Heart right ventricle (tissue), 16 donors: ENCODE data around the gene SLC2A10. TPM values are rescaled to one million over a fixed set of nuclear protein-coding genes. Genes with fewer than 3 reads are reported as not detected.

ENCODE experiments used
- ATAC-seq, 8 donors: fragments of 200-7000 bp; cut with Tn5 transposase; one replicate each; pipeline ENCODE4 v1.9.1; 2020; ENCODE audit warnings: mild to moderate bottlenecking in 8 of 8, moderate library complexity in 8 of 8, moderate number of reproducible peaks in 1 of 8
- DNase-seq, 2 donors: peaks; one replicate each; pipeline ENCODE4 v3.0.0-alpha.2; 2020
- H3K27ac ChIP-seq, 10 donors: fragments of 200-600 bp; sonication (generic) in 2 of 10; one replicate each; pipeline versions ENCODE4 v1.5.0 to v1.8.0; 2020 to 2022; ENCODE audit warnings: mild to moderate bottlenecking in 3 of 10
- H3K27me3 ChIP-seq, 7 donors: fragments of 200-600 bp; one replicate each; pipeline ENCODE4 v1.8.0; 2021 to 2022; ENCODE audit warnings: mild to moderate bottlenecking in 2 of 7
- H3K36me3 ChIP-seq, 9 donors: fragments of 200-600 bp; sonication (generic) in 1 of 9; one replicate each; pipeline versions ENCODE4 v1.5.0 to v1.8.0; 2020 to 2022; ENCODE audit warnings: mild to moderate bottlenecking in 2 of 9
- H3K4me1 ChIP-seq, 9 donors: fragments of 200-600 bp; sonication (generic) in 1 of 9; one replicate each; pipeline versions ENCODE4 v1.5.0 to v1.8.0; 2020 to 2022; ENCODE audit warnings: mild to moderate bottlenecking in 4 of 9
- H3K4me3 ChIP-seq, 10 donors: fragments of 200-600 bp; sonication (generic) in 2 of 10; one replicate each; pipeline versions ENCODE4 v1.5.0 to v1.8.0; 2020 to 2022; ENCODE audit warnings: mild to moderate bottlenecking in 7 of 10, moderate library complexity in 2 of 10
- H3K9me3 ChIP-seq, 11 donors: fragments of 200-600 bp in 10 of 11; sonication (generic) in 2 of 11; one replicate each; pipeline versions ENCODE4 v1.5.0 to v1.8.0; 2013 to 2022; ENCODE audit warnings: mild to moderate bottlenecking in 2 of 11, control low read depth in 1 of 11, moderate library complexity in 1 of 11
- WGBS, 2 donors: extraction: QIAGEN DNeasy Blood & Tissue Kit; methylation state at CpG; one replicate each; pipeline ENCODE4 v1.1.7; 2013; ENCODE audit warnings: inconsistent platforms in 1 of 2; 5-methylcytosine and 5-hydroxymethylcytosine counted together
- intact Hi-C, 10 donors: fragments of 100-400 bp; cut with DNase I; formaldehyde crosslinking; loops; one replicate each; pipeline versions ENCODE4 v1.11.1 to v1.14.2; 2022
- polyA plus RNA-seq, 2 donors: library from polyadenylated mRNA; stranded (reverse); fragments of 200-250 nt; gene quantifications; one replicate each; pipeline ENCODE4 v1.2.3, GENCODE V29; 2013
- total RNA-seq, 10 donors: library from RNA; stranded (reverse); fragmentation: NEBNext Ultra II Directional in 3 of 10; extraction: Animal tissue kit (Norgen Biotek cat#: 25700) in 3 of 10; gene quantifications; one replicate each; pipeline versions ENCODE4 v1.2.1 to v1.2.4, GENCODE V29; 2021 to 2023
- TF ChIP-seq, protein P1 (sequence below), 9 donors: fragments of 200-600 bp; sonication (generic) in 2 of 9; IDR thresholded peaks; one replicate each; pipeline versions ENCODE4 v1.5.0 to v1.8.0; 2021 to 2022; ENCODE audit warnings: antibody characterized with exemption in 9 of 9, mild to moderate bottlenecking in 5 of 9, moderate library complexity in 1 of 9
- donor health status: Arrhythmogenic right ventricular cardiomyopathy.
- donor health status: ischemic (EF 13 %, LVEDD 7.1; RV severe dilation, severe dysfunction).
- donor health status: healthy with polysubstance abuse.
- donor health status: DM: no; HTN: yes; CAD: no.
- donor health status: DM: no; HTN: no; CAD: no.
- donor health status: ischemic (EF 25% LVEDD 6.9; RV normal size, moderate dysfunction).
- donor health status: ischemic (EF 25% LVEDD 5.7; RV mildly dilated, moderate dysfunction).
- donor health status: healthy.
- donor health status: DM: yes; HTN: yes; CAD: no.
- donor health status: Ischemic cardiomyopathy.
- donor health status: ischemic (EF 35%, LVEDD 5.7; RV mildly dilated, moderate dysfunction).
- donor health status: nonischemic (EF 11% LVEDD 7.7; RV severe dilation, severe dysfunction).
- donor health status: DM: yes; HTN: yes; CAD: no.
- donor health status: PGD.
- donor health status: ischemic (EF 29% LVEDD 5.4; RV normal size, mild dysfunction).
- donor health status: nonischemic (EF 23%, LVEDD 6.1; RV moderate dilation, normal function).

Gene SLC2A10
- total and polyA plus RNA-seq, 12 donors, result 1.1 to 5.2 (median 2.5) TPM

DNA sequence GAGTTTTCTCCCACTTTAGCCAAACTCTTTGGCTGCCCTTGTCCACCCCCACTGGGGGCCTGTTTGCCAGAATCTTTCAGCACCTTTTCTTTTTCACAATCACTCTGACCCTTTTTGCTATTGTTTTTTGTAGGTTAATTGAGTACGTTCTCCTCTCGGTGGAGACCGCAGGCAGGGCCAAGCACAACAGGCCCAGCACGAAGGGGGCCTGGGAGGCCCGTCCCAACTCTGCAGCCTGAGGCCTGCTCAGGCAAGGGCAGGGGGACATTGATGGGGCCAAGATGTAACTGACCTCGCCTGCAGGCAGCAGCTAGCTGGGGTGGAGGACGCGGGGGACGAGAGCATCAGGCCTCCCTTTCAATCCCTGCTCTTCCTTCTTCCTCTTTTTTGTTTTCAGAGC, 47.7 kb downstream of the SLC2A10 start:
- no peaks in the 10 kb centered on the region for H3K9me3 ChIP-seq
- ATAC-seq (no peak), DNase-seq (no peak)
- intact Hi-C loops, result loop anchor here in 9 of 10 donors (1.0 to 10.0 kb wide), 7 partner anchors 390 to 1868 kb away; partner anchors contain the start of gene NCOA3 (in 1 of the 9)
- H3K4me3 ChIP-seq, result no peak overlapping the region
- H3K36me3 ChIP-seq, result no peaks in the 10 kb centered on the region
- TF ChIP-seq, protein P1, sequence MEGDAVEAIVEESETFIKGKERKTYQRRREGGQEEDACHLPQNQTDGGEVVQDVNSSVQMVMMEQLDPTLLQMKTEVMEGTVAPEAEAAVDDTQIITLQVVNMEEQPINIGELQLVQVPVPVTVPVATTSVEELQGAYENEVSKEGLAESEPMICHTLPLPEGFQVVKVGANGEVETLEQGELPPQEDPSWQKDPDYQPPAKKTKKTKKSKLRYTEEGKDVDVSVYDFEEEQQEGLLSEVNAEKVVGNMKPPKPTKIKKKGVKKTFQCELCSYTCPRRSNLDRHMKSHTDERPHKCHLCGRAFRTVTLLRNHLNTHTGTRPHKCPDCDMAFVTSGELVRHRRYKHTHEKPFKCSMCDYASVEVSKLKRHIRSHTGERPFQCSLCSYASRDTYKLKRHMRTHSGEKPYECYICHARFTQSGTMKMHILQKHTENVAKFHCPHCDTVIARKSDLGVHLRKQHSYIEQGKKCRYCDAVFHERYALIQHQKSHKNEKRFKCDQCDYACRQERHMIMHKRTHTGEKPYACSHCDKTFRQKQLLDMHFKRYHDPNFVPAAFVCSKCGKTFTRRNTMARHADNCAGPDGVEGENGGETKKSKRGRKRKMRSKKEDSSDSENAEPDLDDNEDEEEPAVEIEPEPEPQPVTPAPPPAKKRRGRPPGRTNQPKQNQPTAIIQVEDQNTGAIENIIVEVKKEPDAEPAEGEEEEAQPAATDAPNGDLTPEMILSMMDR (IDR thresholded peaks at IDR 0.05), result no peak
- H3K4me1 ChIP-seq, result peaks cover 0 to 4% (median 0%) of the 10 kb centered on the region in 9 donors
- peaks cover 0 to 21% (median 0%) of the 10 kb centered on the region in 7 donors for H3K27me3 ChIP-seq
- no peak overlapping the region for H3K27ac ChIP-seq
- 81 to 82% methylated on average over 9 of the region's 9 CpGs for WGBS, 2 donors

- no peak overlapping the region for H3K4me3 ChIP-seq
- peaks cover 0 to 13% (median 0%) of the 10 kb centered on the region in 7 donors for H3K27me3 ChIP-seq
- WGBS, 2 donors, result 45 to 47% methylated on average over 17 of the region's 17 CpGs
- H3K4me1 ChIP-seq, result peaks cover 0 to 4% (median 0%) of the 10 kb centered on the region in 9 donors
- ATAC-seq (peak in 4 of 8 donors; percentile 23 to 56 (median 48)), DNase-seq (peak; percentile 35 to 37)
- H3K36me3 ChIP-seq, result no peaks in the 10 kb centered on the region
- TF ChIP-seq, protein P1 (IDR thresholded peaks at IDR 0.05), result peak; percentile 80 to 95 (median 92)
- H3K9me3 ChIP-seq, result no peaks in the 10 kb centered on the region
- no peak overlapping the region for H3K27ac ChIP-seq
- intact Hi-C loops, result loop anchor here in 9 of 10 donors (1.0 to 10.0 kb wide), 7 partner anchors 389 to 1867 kb away; partner anchors contain the start of gene NCOA3 (in 1 of the 9)
These were observed 48.6 kb downstream of the SLC2A10 start for GRCh38 chr20:46757754-46758678.

DNA sequence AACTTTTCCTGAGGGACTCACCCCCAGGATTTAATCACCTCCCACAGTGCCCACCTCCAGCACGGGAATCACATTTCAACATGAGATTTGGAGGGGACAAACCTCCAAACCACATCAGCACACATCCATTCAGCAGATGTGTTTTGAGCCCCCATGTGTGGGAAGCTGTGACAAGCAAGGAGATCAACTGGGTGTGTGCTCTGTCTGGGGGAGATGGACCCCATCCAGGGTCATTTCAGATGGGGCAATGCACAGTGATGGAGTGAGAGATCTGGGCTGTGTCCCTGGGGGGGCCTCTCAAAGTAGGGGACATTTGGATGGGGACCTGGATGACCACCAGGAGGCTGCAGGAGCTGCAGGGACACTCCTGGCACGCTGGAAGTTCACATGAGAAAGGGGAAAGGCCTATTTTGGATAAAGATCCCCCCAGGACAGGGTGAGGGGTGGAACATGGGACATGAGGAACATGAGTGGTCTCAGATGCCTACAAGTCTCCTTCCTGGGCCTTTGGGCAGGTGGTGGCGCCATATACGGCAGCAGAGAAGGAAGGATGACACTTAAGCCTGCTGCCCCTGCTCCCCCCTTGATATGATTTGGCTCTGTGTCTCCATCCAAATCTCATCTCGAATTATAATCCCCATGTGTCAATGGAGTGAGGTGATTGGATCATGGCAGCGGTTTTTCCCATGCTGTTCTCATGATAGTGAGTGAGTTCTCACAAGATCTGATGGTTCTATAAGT, 49.6 kb downstream of the SLC2A10 start:
- Histone ChIP-seq H3K4me3 (no peak overlapping the region), H3K27ac (no peak overlapping the region), H3K9me3 (no peaks in the 10 kb centered on the region), H3K4me1 (peaks cover 0 to 4% (median 0%) of the 10 kb centered on the region in 9 donors), H3K27me3 (peaks cover 0 to 9% (median 0%) of the 10 kb centered on the region in 7 donors), H3K36me3 (no peaks in the 10 kb centered on the region)
- no peak for ATAC-seq
- TF ChIP-seq, protein P1 (IDR thresholded peaks at IDR 0.05), result no peak
- no peak for DNase-seq
- intact Hi-C loops, result loop anchor here in 9 of 10 donors (5.0 to 10.0 kb wide), 6 partner anchors 388 to 1866 kb away; partner anchors contain the start of gene NCOA3 (in 1 of the 9)
- 88 to 89% methylated on average over 6 of the region's 6 CpGs for WGBS, 2 donors

GRCh38 chr20:46761566-46761965, 52.1 kb downstream of the SLC2A10 start:
- intact Hi-C loops, result loop anchor here in 1 of 10 donors (5.0 kb wide), 1 partner anchor 391 kb away; no protein-coding TSS in a partner anchor
- TF ChIP-seq, protein P1 (IDR thresholded peaks at IDR 0.05), result no peak
- Histone ChIP-seq H3K27ac (no peak overlapping the region), H3K9me3 (no peaks in the 10 kb centered on the region), H3K4me3 (no peak overlapping the region), H3K4me1 (peaks cover 0 to 4% (median 0%) of the 10 kb centered on the region in 9 donors), H3K36me3 (no peaks in the 10 kb centered on the region), H3K27me3 (peaks cover 0 to 11% (median 0%) of the 10 kb centered on the region in 7 donors)
- no peak for DNase-seq
- WGBS, 2 donors, result 91% methylated on average over 9 of the region's 9 CpGs
- ATAC-seq, result no peak
